GM19372 (cell line): ENCODE measurements around the gene RXFP3.

Experiments
- ATAC-seq: cut with Tn5 transposase; IDR thresholded peaks from one replicate; pipeline ENCODE4 v1.9.1; 2021; ENCODE audit warnings: mild to moderate bottlenecking, low read depth, moderate library complexity; ENCODE audit not compliant: unreplicated experiment

Gene RXFP3

DNA sequence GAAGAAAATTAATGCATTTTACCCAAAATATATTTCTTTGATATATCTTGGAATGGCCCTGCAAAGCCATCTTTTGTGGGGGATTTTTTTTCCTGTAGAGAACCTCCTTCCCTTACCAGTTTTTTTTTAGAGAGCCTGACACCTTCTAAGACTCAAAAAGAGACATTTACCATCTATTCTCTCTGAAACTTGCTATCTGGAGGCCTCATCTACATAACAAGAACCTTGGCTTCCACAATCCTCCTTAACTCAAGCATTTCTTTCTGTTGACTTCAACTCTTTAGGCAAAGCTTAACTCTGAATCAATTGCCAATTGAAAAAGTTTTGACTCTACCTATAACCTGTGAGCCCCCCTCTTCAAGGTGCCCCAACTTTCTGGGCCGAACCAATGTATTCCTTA is 42.1 kb downstream of the RXFP3 start:
- no peak for ATAC-seq

- no peak for ATAC-seq
Measured at GRCh38 chr5:33980030-33980429, 43.8 kb downstream of the RXFP3 start.

- no peak for ATAC-seq
Measured at GRCh38 chr5:33981408-33982162, 45.4 kb downstream of the RXFP3 start.

DNA sequence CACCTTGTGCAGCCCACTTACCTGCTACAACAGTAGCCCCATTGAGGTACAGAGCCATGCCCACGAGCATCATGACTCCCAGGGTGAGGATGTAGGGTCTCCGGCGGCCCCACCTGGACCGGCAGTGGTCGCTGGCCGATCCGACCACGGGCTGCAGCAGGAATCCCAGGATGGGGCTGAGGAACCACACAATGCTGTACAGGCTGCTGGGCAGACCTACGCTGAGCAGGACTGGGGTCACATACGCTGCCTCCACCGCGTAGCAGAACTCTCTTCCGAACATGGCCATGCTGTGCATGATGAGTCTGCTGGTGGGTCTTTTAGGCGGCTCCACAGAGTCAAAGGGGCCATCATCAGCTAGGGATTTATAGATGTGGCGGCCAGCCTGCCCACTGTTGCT is 48.0 kb downstream of the RXFP3 start:
- no peak for ATAC-seq

DNA sequence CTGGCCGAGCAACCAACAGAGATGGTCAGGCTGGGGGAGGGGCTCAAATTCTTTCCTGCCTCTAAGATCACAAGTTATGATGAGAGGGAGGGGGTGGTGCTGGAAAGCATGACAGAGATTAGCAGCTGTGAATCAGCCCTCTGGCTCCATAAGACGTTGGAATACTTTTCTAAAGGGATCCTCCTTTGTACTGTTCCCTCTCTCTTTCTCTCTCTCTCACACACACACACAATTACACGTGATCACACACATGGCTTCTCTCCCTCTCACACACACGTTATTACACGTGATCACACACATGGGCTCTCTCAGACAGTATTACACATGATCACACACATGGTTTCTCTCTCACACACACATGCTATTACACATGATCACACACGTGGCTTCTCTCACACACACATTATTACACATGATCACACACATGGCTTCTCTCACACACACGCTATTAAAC is 48.5 kb downstream of the RXFP3 start, which contains the start of gene SLC45A2:
TSS of gene SLC45A2 (minus strand) at position 23 of the 454 bp plus-strand sequence. CDS start 110 bp downstream, outside the sequence.
- no peak for ATAC-seq

GRCh38 chr5:33985447-33985846 is 49.3 kb downstream of the RXFP3 start:
- no peak for ATAC-seq
